ENCODE results near the gene CLIC6.

The CLIC6 gene

GRCh38 chr21:34670220-34670961, 1.6 kb downstream of the CLIC6 start:
- Histone ChIP-seq H3K79me2 (ENCODE audit: low read length) (no peaks in the 10 kb centered on the region), H2AFZ (ENCODE audit: low read length) (peak overlapping the region; percentile 25; the same call in 1 of the 2 replicates), H3K4me1 (ENCODE audit: low read length) (no peaks in the 10 kb centered on the region), H4K20me1 (ENCODE audit: insufficient read depth, low read length) (no peaks in the 10 kb centered on the region), H3K9me2 (replicated peaks; ENCODE audit: insufficient read depth, low read length) (no peaks in the 10 kb centered on the region), H3K27me3 (replicated peaks; ENCODE audit: insufficient read depth, low read length) (peaks cover 8% of the 10 kb centered on the region), H3K9ac (ENCODE audit: low read length) (no peak overlapping the region), H3F3A (ENCODE audit: insufficient read depth, low read length) (no peaks in the 10 kb centered on the region), H3K9me3 (replicated peaks; ENCODE audit: insufficient read depth, low read length) (no peaks in the 10 kb centered on the region), H3K4me3 (ENCODE audit: low read length) (peak overlapping the region; percentile 31; the same call in 1 of the 2 replicates), H3K27ac (ENCODE audit: low read length) (no peak overlapping the region), H3K4me2 (ENCODE audit: low read depth, low read length) (peak overlapping the region; percentile 19; the same call in 1 of the 2 replicates), H3K36me3 (replicated peaks; ENCODE audit: insufficient read depth, low read length) (no peaks in the 10 kb centered on the region)
- DNase-seq: no peak
- TF ChIP-seq CTCF (IDR thresholded peaks at IDR 0.05; ENCODE audit: low read length) (no peak), EZH2phosphoT487 (IDR thresholded peaks at IDR 0.05; ENCODE audit: low read length) (no peak)

GRCh38 chr21:34670962-34671348, 2.2 kb downstream of the CLIC6 start:
- peaks cover 8% of the 10 kb centered on the region for H3K27me3 ChIP-seq (replicated peaks; ENCODE audit: insufficient read depth, low read length)
- H3K9me3 ChIP-seq (replicated peaks; ENCODE audit: insufficient read depth, low read length): no peaks in the 10 kb centered on the region
- no peaks in the 10 kb centered on the region for H3K4me1 ChIP-seq (ENCODE audit: low read length)
- H2AFZ ChIP-seq (ENCODE audit: low read length): peak overlapping the region; percentile 25; the same call in 1 of the 2 replicates
- H4K20me1 ChIP-seq (ENCODE audit: insufficient read depth, low read length): no peaks in the 10 kb centered on the region
- no peaks in the 10 kb centered on the region for H3K79me2 ChIP-seq (ENCODE audit: low read length)
- DNase-seq: no peak
- no peak overlapping the region for H3K4me2 ChIP-seq (ENCODE audit: low read depth, low read length)
- no peak overlapping the region for H3K9ac ChIP-seq (ENCODE audit: low read length)
- no peaks in the 10 kb centered on the region for H3F3A ChIP-seq (ENCODE audit: insufficient read depth, low read length)
- peak; percentile 7; the same call in 1 of the 2 replicates for TF ChIP-seq CTCF (IDR thresholded peaks at IDR 0.05; ENCODE audit: low read length)
- no peak for TF ChIP-seq EZH2phosphoT487 (IDR thresholded peaks at IDR 0.05; ENCODE audit: low read length)
- no peaks in the 10 kb centered on the region for H3K9me2 ChIP-seq (replicated peaks; ENCODE audit: insufficient read depth, low read length)
- no peak overlapping the region for H3K4me3 ChIP-seq (ENCODE audit: low read length)
- H3K27ac ChIP-seq (ENCODE audit: low read length): no peak overlapping the region
- no peaks in the 10 kb centered on the region for H3K36me3 ChIP-seq (replicated peaks; ENCODE audit: insufficient read depth, low read length)

GRCh38 chr21:34671462-34671861, 2.7 kb downstream of the CLIC6 start:
- Histone ChIP-seq H3K27ac (ENCODE audit: low read length) (no peak overlapping the region), H3F3A (ENCODE audit: insufficient read depth, low read length) (no peaks in the 10 kb centered on the region), H2AFZ (ENCODE audit: low read length) (no peak overlapping the region), H3K9me3 (replicated peaks; ENCODE audit: insufficient read depth, low read length) (no peaks in the 10 kb centered on the region), H4K20me1 (ENCODE audit: insufficient read depth, low read length) (no peaks in the 10 kb centered on the region), H3K4me1 (ENCODE audit: low read length) (no peaks in the 10 kb centered on the region), H3K36me3 (replicated peaks; ENCODE audit: insufficient read depth, low read length) (no peaks in the 10 kb centered on the region), H3K4me2 (ENCODE audit: low read depth, low read length) (no peak overlapping the region), H3K79me2 (ENCODE audit: low read length) (no peaks in the 10 kb centered on the region), H3K27me3 (replicated peaks; ENCODE audit: insufficient read depth, low read length) (peaks cover 8% of the 10 kb centered on the region), H3K9ac (ENCODE audit: low read length) (no peak overlapping the region), H3K9me2 (replicated peaks; ENCODE audit: insufficient read depth, low read length) (no peaks in the 10 kb centered on the region), H3K4me3 (ENCODE audit: low read length) (no peak overlapping the region)
- no peak for DNase-seq
- no peak for TF ChIP-seq EZH2 (optimal IDR thresholded peaks at IDR 0.05; ENCODE audit: low read depth, low read length)
- no peak for TF ChIP-seq EZH2phosphoT487 (IDR thresholded peaks at IDR 0.05; ENCODE audit: low read length)
- no peak for TF ChIP-seq CTCF (IDR thresholded peaks at IDR 0.05; ENCODE audit: low read length)
